ENCODE measurements around the gene TSC22D4. TPM values are rescaled to one million over a fixed set of nuclear protein-coding genes. Genes with fewer than 3 reads are reported as not detected.

TSC22D4 gene
- total RNA-seq, 1 experiment from 2014 or later: 68.8 TPM

GRCh38 chr7:100423315-100423714, 55.7 kb downstream of the TSC22D4 start:
- no peak overlapping the region for H3K4me3 ChIP-seq
- no peaks in the 10 kb centered on the region for H4K20me1 ChIP-seq (ENCODE audit: insufficient read depth)
- no TSS peak for BruUV-seq (replicated peaks)
- no peak overlapping the region for H3K4me2 ChIP-seq
- ChIA-PET POLR2A (ENCODE audit: unreplicated experiment) (no interaction called here), CTCF (interaction anchor here (0.7 to 1.1 kb wide), 2 partner anchors 16 to 851 kb away, joined by 3 to 4 read pairs; no protein-coding TSS in a partner anchor)
- intact Hi-C loops (cut with micrococcal nuclease; ENCODE audit: unreplicated experiment): no loop called here
- H2AFZ ChIP-seq: no peak overlapping the region
- no peak for TF ChIP-seq CTCF (conservative IDR thresholded peaks at IDR 0.05)
- no peak for TF ChIP-seq EZH2 (IDR thresholded peaks at IDR 0.05; ENCODE audit: low read depth)
- H3K4me1 ChIP-seq (replicated peaks; ENCODE audit: insufficient read depth): peaks cover 5% of the 10 kb centered on the region; the same call in 1 of the 2 replicates
- no peaks in the 10 kb centered on the region for H3K79me2 ChIP-seq (ENCODE audit: low read depth)
- H3K27me3 ChIP-seq (ENCODE audit: insufficient read depth, low read depth): no peaks in the 10 kb centered on the region
- DNase-seq: no peak
- no peak overlapping the region for H3K27ac ChIP-seq
- no peaks in the 10 kb centered on the region for H3K9me2 ChIP-seq (ENCODE audit: insufficient read depth)
- no peaks in the 10 kb centered on the region for H3K36me3 ChIP-seq (ENCODE audit: low read depth)
- no peaks in the 10 kb centered on the region for H3K9me3 ChIP-seq (ENCODE audit: insufficient read depth, low read depth)
- peaks cover 20% of the 10 kb centered on the region; the same call in 1 of the 2 replicates for H3F3A ChIP-seq (ENCODE audit: insufficient read depth, low read depth)

GRCh38 chr7:100419660-100420226, 59.3 kb downstream of the TSC22D4 start:
- Histone ChIP-seq H4K20me1 (ENCODE audit: insufficient read depth) (no peaks in the 10 kb centered on the region), H3F3A (ENCODE audit: insufficient read depth, low read depth) (0 out of 2 replicates have a peak, but pooled peaks cover 6% of the 10 kb centered on the region), H3K79me2 (ENCODE audit: low read depth) (no peaks in the 10 kb centered on the region), H3K27me3 (ENCODE audit: insufficient read depth, low read depth) (no peaks in the 10 kb centered on the region), H3K4me1 (replicated peaks; ENCODE audit: insufficient read depth) (no peaks in the 10 kb centered on the region), H3K27ac (no peak overlapping the region), H3K9me2 (ENCODE audit: insufficient read depth) (no peaks in the 10 kb centered on the region), H3K4me3 (no peak overlapping the region), H3K4me2 (no peak overlapping the region), H2AFZ (no peak overlapping the region), H3K9me3 (ENCODE audit: insufficient read depth, low read depth) (no peaks in the 10 kb centered on the region), H3K36me3 (ENCODE audit: low read depth) (no peaks in the 10 kb centered on the region)
- BruUV-seq (replicated peaks): no TSS peak
- DNase-seq: no peak
- ChIA-PET POLR2A (ENCODE audit: unreplicated experiment) (interaction anchor here (0.7 kb wide), 1 partner anchor 48 kb away, joined by 4 read pairs; no protein-coding TSS in a partner anchor), CTCF (no interaction called here)
- intact Hi-C loops (cut with micrococcal nuclease; ENCODE audit: unreplicated experiment): no loop called here
- TF ChIP-seq EZH2 (IDR thresholded peaks at IDR 0.05; ENCODE audit: low read depth) (no peak), CTCF (conservative IDR thresholded peaks at IDR 0.05) (no peak)

GRCh38 chr7:100418930-100419659, 59.9 kb downstream of the TSC22D4 start:
- TF ChIP-seq CTCF (conservative IDR thresholded peaks at IDR 0.05): no peak
- TF ChIP-seq EZH2 (IDR thresholded peaks at IDR 0.05; ENCODE audit: low read depth): no peak
- H3K79me2 ChIP-seq (ENCODE audit: low read depth): no peaks in the 10 kb centered on the region
- no peak overlapping the region for H2AFZ ChIP-seq
- H3F3A ChIP-seq (ENCODE audit: insufficient read depth, low read depth): 0 out of 2 replicates have a peak, but pooled peaks cover 6% of the 10 kb centered on the region
- H3K27ac ChIP-seq: no peak overlapping the region
- no TSS peak for BruUV-seq (replicated peaks)
- POLR2A ChIA-PET (ENCODE audit: unreplicated experiment): no interaction called here
- no peaks in the 10 kb centered on the region for H4K20me1 ChIP-seq (ENCODE audit: insufficient read depth)
- no peak for DNase-seq
- H3K27me3 ChIP-seq (ENCODE audit: insufficient read depth, low read depth): no peaks in the 10 kb centered on the region
- intact Hi-C loops (cut with micrococcal nuclease; ENCODE audit: unreplicated experiment): no loop called here
- no peaks in the 10 kb centered on the region for H3K36me3 ChIP-seq (ENCODE audit: low read depth)
- no peaks in the 10 kb centered on the region for H3K4me1 ChIP-seq (replicated peaks; ENCODE audit: insufficient read depth)
- no peaks in the 10 kb centered on the region for H3K9me3 ChIP-seq (ENCODE audit: insufficient read depth, low read depth)
- H3K9me2 ChIP-seq (ENCODE audit: insufficient read depth): no peaks in the 10 kb centered on the region
- no peak overlapping the region for H3K4me3 ChIP-seq
- no peak overlapping the region for H3K4me2 ChIP-seq
- CTCF ChIA-PET: no interaction called here

Other genes with a start within 250 kb of the TSC22D4 start
- gene SPDYE3, start 171.5 kb downstream of the TSC22D4 start, total RNA-seq (2021): not detected in 2 replicates
- gene PILRB, start 121.1 kb downstream of the TSC22D4 start, total RNA-seq (2021): 119 and 121 TPM in 2 replicates
- 1.5 and 2.8 TPM in 2 replicates for gene PILRA, start 105.7 kb downstream of the TSC22D4 start, total RNA-seq (2021)
- gene ZCWPW1, start 50.5 kb downstream of the TSC22D4 start, total RNA-seq (2021): 7.4 TPM in 2 replicates
- gene MEPCE, start 49.4 kb downstream of the TSC22D4 start, total RNA-seq (2021): 62.6 and 70.3 TPM in 2 replicates
- gene PPP1R35, start 42.7 kb downstream of the TSC22D4 start, total RNA-seq (2021): 49.1 and 67.6 TPM in 2 replicates
- 1.4 and 4.2 TPM in 2 replicates for gene SPACDR, start 15.0 kb downstream of the TSC22D4 start, total RNA-seq (2021)
- gene NYAP1, start 4.7 kb upstream of the TSC22D4 start, total RNA-seq (2021): 1.3 and 1.9 TPM in 2 replicates
- gene AGFG2, start 60.0 kb upstream of the TSC22D4 start, total RNA-seq (2021): 30.4 and 35.2 TPM in 2 replicates
- gene SAP25, start 94.7 kb upstream of the TSC22D4 start, total RNA-seq (2021): 11.0 and 15.3 TPM in 2 replicates
- gene LRCH4, start 106.9 kb upstream of the TSC22D4 start, total RNA-seq (2021): 86.6 and 89.6 TPM in 2 replicates
- gene FBXO24, start 107.1 kb upstream of the TSC22D4 start, total RNA-seq (2021): 2.7 and 4.6 TPM in 2 replicates
- 25.1 and 35.2 TPM in 2 replicates for gene PCOLCE, start 123.1 kb upstream of the TSC22D4 start, total RNA-seq (2021)
- 38.1 and 38.8 TPM in 2 replicates for gene MOSPD3, start 133.3 kb upstream of the TSC22D4 start, total RNA-seq (2021)
- gene TFR2, start 162.3 kb upstream of the TSC22D4 start, total RNA-seq (2021): 4.8 and 6.2 TPM in 2 replicates
- not detected in 2 replicates for gene ACTL6B, start 177.2 kb upstream of the TSC22D4 start, total RNA-seq (2021)
- gene GNB2, start 194.5 kb upstream of the TSC22D4 start, total RNA-seq (2021): 299 and 326 TPM in 2 replicates
- 55.1 and 64.2 TPM in 2 replicates for gene GIGYF1, start 215.0 kb upstream of the TSC22D4 start, total RNA-seq (2021)
- 59.4 and 62.7 TPM in 2 replicates for gene POP7, start 226.9 kb upstream of the TSC22D4 start, total RNA-seq (2021)
- 0.30 and 0.44 TPM in 2 replicates for gene EPO, start 241.3 kb upstream of the TSC22D4 start, total RNA-seq (2021)